Fibroblast of lung (primary cell): Measurements from ENCODE around the gene HDAC2.

ENCODE experiments used
- CTCF ChIP-seq, 2 donors: IDR thresholded peaks in 1 of 2; conservative IDR thresholded peaks in 1 of 2; 1 replicate in 1 of 2; 2 replicates in 1 of 2; pipeline ENCODE4 v1.5.1; 2011 to 2012; ENCODE audit warnings: low read length in 2 of 2, control low read depth in 1 of 2, inconsistent platforms in 1 of 2, low read depth in 1 of 2, mild to moderate bottlenecking in 1 of 2
- EZH2 ChIP-seq: IDR thresholded peaks from 2 replicates; pipeline ENCODE4 v1.5.1; 2012; ENCODE audit warnings: low read length, control low read depth, mild to moderate bottlenecking; ENCODE audit errors: missing control alignments

DNA sequence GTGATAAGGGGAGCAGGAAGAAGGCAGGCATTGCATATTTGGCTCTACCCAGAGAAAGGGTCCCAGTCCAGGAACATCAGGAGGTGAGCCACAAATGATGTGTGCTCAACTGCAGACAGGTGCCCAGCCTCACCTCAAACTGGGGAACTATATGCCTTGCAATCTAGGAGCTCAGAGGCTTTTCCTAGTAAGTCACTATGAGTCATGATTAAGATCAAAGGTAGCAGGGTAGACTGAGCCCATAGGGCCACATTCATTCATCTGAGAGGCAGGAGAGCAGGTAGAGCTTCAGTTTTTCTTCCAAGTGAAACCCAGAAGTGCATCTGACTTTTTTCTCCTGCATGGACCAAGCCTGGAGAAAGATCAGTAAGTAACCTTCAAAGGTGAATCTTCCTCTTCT lies 82.5 kb downstream of the HDAC2 start:
- TF ChIP-seq CTCF (conservative IDR thresholded peaks at IDR 0.05 in 1 of 2, IDR thresholded peaks at IDR 0.05 in 1 of 2; ENCODE audit: low read depth in 1 of 2, low read length in 2 of 2), result no peak
- no peak for TF ChIP-seq EZH2
